ENCODE measurements around the gene LMBR1.
"Not testable (repeated sequence)": the region's sequence is repeated elsewhere in the genome, so short reads cannot be mapped to it uniquely, and the experiment has no call there.

Gene LMBR1

GRCh38 chr7:156892821-156893706, at the start of gene LMBR1:
LMBR1 (minus strand) TSS chr7:156893183; CDS start chr7:156892993, 190 bp downstream.
- Histone ChIP-seq H3K27ac (peak within 1 kb of the TSS; percentile 95), H3K4me3 (ENCODE audit: low read depth in 1 of 2, low read length in 1 of 2) (peak within 1 kb of the TSS; percentile 88 to 95)
- TF ChIP-seq CTCF (IDR thresholded peaks at IDR 0.05) = peak; percentile 89

GRCh38 chr7:156942708-156943090, 49.7 kb upstream of the LMBR1 start:
- H3K36me3 ChIP-seq = no peaks in the 10 kb centered on the region
- H3K4me1 ChIP-seq (ENCODE audit: control insufficient read depth in 1 of 2, insufficient read depth in 1 of 2, low read depth in 1 of 2, low read length in 1 of 2) = no peaks in the 10 kb centered on the region
- H3K4me3 ChIP-seq (ENCODE audit: low read depth in 1 of 2, low read length in 1 of 2) = no peak overlapping the region
- H3K9me3 ChIP-seq = no peaks in the 10 kb centered on the region
- TF ChIP-seq CTCF (IDR thresholded peaks at IDR 0.05) = no peak
- peaks cover 64% of the 10 kb centered on the region for H3K27me3 ChIP-seq
- H3K27ac ChIP-seq = no peak overlapping the region

More at GRCh38 chr7:156892821-156893706, at the start of gene LMBR1:
- Histone ChIP-seq H3K27me3 (no peaks in the 10 kb centered on the region), H3K36me3 (no peaks in the 10 kb centered on the region), H3K9me3 (no peaks in the 10 kb centered on the region), H3K4me1 (ENCODE audit: control insufficient read depth in 1 of 2, insufficient read depth in 1 of 2, low read depth in 1 of 2, low read length in 1 of 2) (peaks cover 51 to 56% of the 10 kb centered on the region in 2 experiments)

GRCh38 chr7:156941393-156942182, 48.6 kb upstream of the LMBR1 start:
- no peak overlapping the region for H3K27ac ChIP-seq

GRCh38 chr7:156940421-156941122, 47.6 kb upstream of the LMBR1 start:
- Histone ChIP-seq H3K36me3 (no peaks in the 10 kb centered on the region), H3K27me3 (peaks cover 42% of the 10 kb centered on the region), H3K4me3 (ENCODE audit: low read depth in 1 of 2, low read length in 1 of 2) (no peak overlapping the region), H3K4me1 (ENCODE audit: control insufficient read depth in 1 of 2, insufficient read depth in 1 of 2, low read depth in 1 of 2, low read length in 1 of 2) (no peaks in the 10 kb centered on the region), H3K9me3 (no peaks in the 10 kb centered on the region), H3K27ac (no peak overlapping the region)
- no peak for TF ChIP-seq CTCF (IDR thresholded peaks at IDR 0.05)

More at GRCh38 chr7:156941393-156942182, 48.6 kb upstream of the LMBR1 start:
- no peak for TF ChIP-seq CTCF (IDR thresholded peaks at IDR 0.05)
- Histone ChIP-seq H3K36me3 (no peaks in the 10 kb centered on the region), H3K4me3 (ENCODE audit: low read depth in 1 of 2, low read length in 1 of 2) (no peak overlapping the region), H3K4me1 (ENCODE audit: control insufficient read depth in 1 of 2, insufficient read depth in 1 of 2, low read depth in 1 of 2, low read length in 1 of 2) (no peaks in the 10 kb centered on the region), H3K9me3 (no peaks in the 10 kb centered on the region), H3K27me3 (peaks cover 52% of the 10 kb centered on the region)

GRCh38 chr7:156936766-156937165, 43.8 kb upstream of the LMBR1 start:
- H3K9me3 ChIP-seq; H3K27ac ChIP-seq; H3K36me3 ChIP-seq; H3K4me3 ChIP-seq (ENCODE audit: low read depth in 1 of 2, low read length in 1 of 2); H3K4me1 ChIP-seq (ENCODE audit: control insufficient read depth in 1 of 2, insufficient read depth in 1 of 2, low read depth in 1 of 2, low read length in 1 of 2): not testable (repeated sequence)
- H3K27me3 ChIP-seq = peaks cover 17% of the 10 kb centered on the region
